CD4-positive, alpha-beta T cell (primary cell): ENCODE data around the gene CORO7. TPM values are rescaled to one million over a fixed set of nuclear protein-coding genes. Genes with fewer than 3 reads are reported as not detected.

Source experiments
- ATAC-seq: fragments of 200-7000 bp; cut with Tn5 transposase; one replicate; pipeline ENCODE4 v1.10.0; 2022; ENCODE audit warnings: mild to moderate bottlenecking; ENCODE audit not compliant: poor library complexity
- CTCF ChIA-PET: fragments of 350-600 bp; sonication (Branson Sonifier 250); formaldehyde crosslinking; loops from one replicate; lab custom pipeline; 2021; ENCODE audit warnings: antibody characterized with exemption, inconsistent platforms; lab: Charles Lee
- POLR2A ChIA-PET: fragments of 350-600 bp; sonication (Branson Sonifier 250); formaldehyde crosslinking; loops from one replicate; lab custom pipeline; 2021; ENCODE audit warnings: antibody characterized with exemption, inconsistent platforms; lab: Charles Lee
- DNase-seq, 14 experiments: peaks; one replicate each; pipeline ENCODE4 v3.0.0-alpha.2; 2013 to 2020; ENCODE audit warnings: mixed read lengths in 2 of 14
- H3K27ac ChIP-seq, 2 donors: one replicate each; pipeline versions ENCODE4 v1.5.1 to v1.7.0; 2013; ENCODE audit warnings: low read length in 2 of 2, low read depth in 1 of 2, mild to moderate bottlenecking in 1 of 2
- H3K27me3 ChIP-seq, 2 experiments: 1 replicate in 1 of 2; 2 replicates in 1 of 2; pipeline versions ENCODE4 v1.6.1 to v1.7.0; 2013; ENCODE audit warnings: low read length in 2 of 2, control low read depth in 1 of 2, mild to moderate bottlenecking in 1 of 2, moderate library complexity in 1 of 2; ENCODE audit not compliant: insufficient read depth in 2 of 2, control insufficient read depth in 1 of 2
- H3K36me3 ChIP-seq: one replicate; pipeline ENCODE4 v1.6.1; 2013; ENCODE audit warnings: low read length, control low read depth; ENCODE audit not compliant: insufficient read depth
- H3K4me1 ChIP-seq: one replicate; pipeline ENCODE4 v1.6.1; 2013; ENCODE audit warnings: low read length, control low read depth; ENCODE audit not compliant: insufficient read depth
- H3K4me3 ChIP-seq: one replicate; pipeline ENCODE4 v1.5.1; 2013; ENCODE audit warnings: mild to moderate bottlenecking, low read length, moderate library complexity
- H3K9me3 ChIP-seq, 2 experiments: 1 replicate in 1 of 2; 2 replicates in 1 of 2; pipeline versions ENCODE4 v1.6.1 to v1.7.0; 2013; ENCODE audit warnings: low read length in 2 of 2, mild to moderate bottlenecking in 2 of 2, control low read depth in 1 of 2, moderate library complexity in 1 of 2; ENCODE audit not compliant: control insufficient read depth in 1 of 2, insufficient read depth in 1 of 2
- H3K27ac Mint-ChIP-seq: one replicate; pipeline ENCODE4 v1.8.0; 2020; ENCODE audit warnings: mixed read lengths
- H3K27me3 Mint-ChIP-seq: one replicate; pipeline ENCODE4 v1.8.0; 2021; ENCODE audit warnings: mixed read lengths
- H3K36me3 Mint-ChIP-seq: one replicate; pipeline ENCODE4 v1.8.0; 2021; ENCODE audit warnings: low read depth, mixed read lengths
- H3K4me1 Mint-ChIP-seq: one replicate; pipeline ENCODE4 v1.8.0; 2021; ENCODE audit warnings: low read depth, mixed read lengths
- H3K4me3 Mint-ChIP-seq: one replicate; pipeline ENCODE4 v1.8.0; 2020; ENCODE audit warnings: mild to moderate bottlenecking, mixed read lengths
- H3K9me3 Mint-ChIP-seq: one replicate; pipeline ENCODE4 v1.8.0; 2020; ENCODE audit warnings: mixed read lengths
- CTCF ChIP-seq: fragments of 200-600 bp; IDR thresholded peaks from one replicate; pipeline ENCODE4 v1.8.0; 2022; ENCODE audit warnings: antibody characterized with exemption, mild to moderate bottlenecking
- intact Hi-C, 2 experiments: fragments of 100-400 bp; cut with DNase I in 1 of 2; cut with micrococcal nuclease in 1 of 2; formaldehyde crosslinking; loops; one replicate each; pipeline versions ENCODE4 v1.15.1 to v1.9.0; 2023 to 2025; cut with DNase I, micrococcal nuclease
- total RNA-seq, 174 experiments: library from RNA in 2 of 174; stranded (reverse) in 2 of 174; gene quantifications; one replicate each; pipeline ENCODE4 v1.2.3 and lab custom pipeline; 2021 to 2026

Gene CORO7
- total RNA-seq, 2 experiments from 2014 or later: 801 to 805 TPM

GRCh38 chr16:4426021-4426684, 9.8 kb upstream of the CORO7 start:
- H3K4me3 Mint-ChIP-seq: peak overlapping the region; percentile 91
- H3K27me3 ChIP-seq: no peaks in the 10 kb centered on the region
- no peaks in the 10 kb centered on the region for H3K27me3 Mint-ChIP-seq
- intact Hi-C loops: loop anchor here in 1 of 2 experiments (2.0 to 10.0 kb wide), 4 partner anchors 51 to 269 kb away; partner anchors contain the start of genes HMOX2 and NUDT16L1
- H3K4me1 Mint-ChIP-seq: peaks cover 27% of the 10 kb centered on the region
- TF ChIP-seq CTCF: no peak
- CTCF ChIA-PET: no interaction called here
- no peaks in the 10 kb centered on the region for H3K9me3 Mint-ChIP-seq
- H3K4me3 ChIP-seq: peak overlapping the region; percentile 71
- H3K4me1 ChIP-seq: peaks cover 34% of the 10 kb centered on the region
- POLR2A ChIA-PET: interaction anchor here (1.0 kb wide), 1 partner anchor 12 kb away, joined by 3 read pairs; no protein-coding TSS in a partner anchor
- H3K27ac ChIP-seq: peak overlapping the region; percentile 93 to 99
- DNase-seq (peak in 2 of 14 experiments; percentile 33 to 75), ATAC-seq (peak; percentile 46)
- H3K27ac Mint-ChIP-seq: peak overlapping the region; percentile 99
- no peaks in the 10 kb centered on the region for H3K9me3 ChIP-seq
- peaks cover 31% of the 10 kb centered on the region for H3K36me3 Mint-ChIP-seq
- peaks cover 13% of the 10 kb centered on the region for H3K36me3 ChIP-seq

- H3K9me3 ChIP-seq: no peaks in the 10 kb centered on the region
- Mint-ChIP-seq H3K4me3 (peak within 1 kb of the TSS; percentile 91), H3K27me3 (no peaks in the 10 kb centered on the region), H3K4me1 (peaks cover 27% of the 10 kb centered on the region), H3K9me3 (no peaks in the 10 kb centered on the region), H3K36me3 (peaks cover 27% of the 10 kb centered on the region), H3K27ac (peak within 1 kb of the TSS; percentile 99)
- ChIA-PET CTCF (no interaction called here), POLR2A (interaction anchor here (1.0 kb wide), 1 partner anchor 11 kb away, joined by 3 read pairs; no protein-coding TSS in a partner anchor)
- peak within 1 kb of the TSS; percentile 93 to 99 for H3K27ac ChIP-seq
- peak within 1 kb of the TSS; percentile 71 for H3K4me3 ChIP-seq
- no peaks in the 10 kb centered on the region for H3K27me3 ChIP-seq
- peak; percentile 82 to 98 (median 90) for DNase-seq
- peak; percentile 84 for ATAC-seq
- no peak for TF ChIP-seq CTCF
- H3K36me3 ChIP-seq: peaks cover 11% of the 10 kb centered on the region
- peaks cover 34% of the 10 kb centered on the region for H3K4me1 ChIP-seq
- intact Hi-C loops: loop anchor here (1.0 to 10.0 kb wide), 5 partner anchors 9 to 269 kb away; partner anchors contain the start of genes CORO7 (in 2 of the 2), HMOX2 (in 1 of the 2) and NUDT16L1 (in 1 of the 2)
These were observed 9.1 kb upstream of the CORO7 start, which contains the start of gene DNAJA3 for GRCh38 chr16:4425378-4426020. DNAJA3 (plus strand) TSS chr16:4425868; CDS start chr16:4425882, 14 bp downstream.

- Histone ChIP-seq H3K27ac (no peak overlapping the region), H3K4me3 (no peak overlapping the region), H3K27me3 (no peaks in the 10 kb centered on the region), H3K36me3 (no peaks in the 10 kb centered on the region), H3K4me1 (peaks cover 18% of the 10 kb centered on the region), H3K9me3 (no peaks in the 10 kb centered on the region)
- intact Hi-C loops: loop anchor here in 1 of 2 experiments (10.0 kb wide), 1 partner anchor 274 kb away; the partner anchor contains the start of gene NUDT16L1
- peaks cover 14% of the 10 kb centered on the region for H3K36me3 Mint-ChIP-seq
- CTCF ChIA-PET: interaction anchor here (0.7 kb wide), 1 partner anchor 204 kb away, joined by 3 read pairs; the partner anchor contains the start of gene MGRN1
- H3K27ac Mint-ChIP-seq: no peak overlapping the region
- H3K4me1 Mint-ChIP-seq: peaks cover 13% of the 10 kb centered on the region
- ATAC-seq (no peak), DNase-seq (no peak)
- no peaks in the 10 kb centered on the region for H3K9me3 Mint-ChIP-seq
- no peak for TF ChIP-seq CTCF
- POLR2A ChIA-PET: no interaction called here
- no peak overlapping the region for H3K4me3 Mint-ChIP-seq
- no peaks in the 10 kb centered on the region for H3K27me3 Mint-ChIP-seq
These were observed 4.2 kb upstream of the CORO7 start for GRCh38 chr16:4420505-4421105.
